ENCODE results near the gene CCDC18.

DNA sequence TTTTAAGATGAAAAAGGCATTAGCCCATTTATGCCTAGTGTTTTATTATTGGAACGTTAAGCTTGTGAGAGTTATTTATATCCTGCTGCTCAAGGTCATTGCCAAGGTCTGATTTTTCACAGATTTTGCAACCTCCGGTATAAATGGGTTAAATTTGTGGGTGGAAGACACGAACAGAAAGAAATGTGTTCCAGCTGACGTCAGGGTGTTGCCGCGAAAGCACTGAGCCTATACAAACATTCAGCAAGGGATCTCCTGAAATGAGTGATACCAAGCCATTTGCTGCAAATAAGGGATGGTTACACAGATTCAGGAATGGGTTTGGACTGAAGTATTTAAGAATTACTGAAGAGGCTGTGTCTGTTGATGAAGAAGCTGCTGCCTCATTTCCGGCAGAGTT lies 32.5 kb upstream of the CCDC18 start:
- TF ChIP-seq POLR2AphosphoS5 (IDR thresholded peaks at IDR 0.05; ENCODE audit: low read depth, low read length) (no peak), TAF1 (IDR thresholded peaks at IDR 0.05; ENCODE audit: borderline replicate concordance, insufficient read depth, low read length) (no peak), FOXP2 (optimal IDR thresholded peaks at IDR 0.05; ENCODE audit: borderline replicate concordance, extremely low read depth, extremely low read length, insufficient read depth) (no peak), SIN3A (IDR thresholded peaks at IDR 0.05; ENCODE audit: borderline replicate concordance, insufficient read depth, low read length) (no peak)
- TF ChIP-seq, protein P1, sequence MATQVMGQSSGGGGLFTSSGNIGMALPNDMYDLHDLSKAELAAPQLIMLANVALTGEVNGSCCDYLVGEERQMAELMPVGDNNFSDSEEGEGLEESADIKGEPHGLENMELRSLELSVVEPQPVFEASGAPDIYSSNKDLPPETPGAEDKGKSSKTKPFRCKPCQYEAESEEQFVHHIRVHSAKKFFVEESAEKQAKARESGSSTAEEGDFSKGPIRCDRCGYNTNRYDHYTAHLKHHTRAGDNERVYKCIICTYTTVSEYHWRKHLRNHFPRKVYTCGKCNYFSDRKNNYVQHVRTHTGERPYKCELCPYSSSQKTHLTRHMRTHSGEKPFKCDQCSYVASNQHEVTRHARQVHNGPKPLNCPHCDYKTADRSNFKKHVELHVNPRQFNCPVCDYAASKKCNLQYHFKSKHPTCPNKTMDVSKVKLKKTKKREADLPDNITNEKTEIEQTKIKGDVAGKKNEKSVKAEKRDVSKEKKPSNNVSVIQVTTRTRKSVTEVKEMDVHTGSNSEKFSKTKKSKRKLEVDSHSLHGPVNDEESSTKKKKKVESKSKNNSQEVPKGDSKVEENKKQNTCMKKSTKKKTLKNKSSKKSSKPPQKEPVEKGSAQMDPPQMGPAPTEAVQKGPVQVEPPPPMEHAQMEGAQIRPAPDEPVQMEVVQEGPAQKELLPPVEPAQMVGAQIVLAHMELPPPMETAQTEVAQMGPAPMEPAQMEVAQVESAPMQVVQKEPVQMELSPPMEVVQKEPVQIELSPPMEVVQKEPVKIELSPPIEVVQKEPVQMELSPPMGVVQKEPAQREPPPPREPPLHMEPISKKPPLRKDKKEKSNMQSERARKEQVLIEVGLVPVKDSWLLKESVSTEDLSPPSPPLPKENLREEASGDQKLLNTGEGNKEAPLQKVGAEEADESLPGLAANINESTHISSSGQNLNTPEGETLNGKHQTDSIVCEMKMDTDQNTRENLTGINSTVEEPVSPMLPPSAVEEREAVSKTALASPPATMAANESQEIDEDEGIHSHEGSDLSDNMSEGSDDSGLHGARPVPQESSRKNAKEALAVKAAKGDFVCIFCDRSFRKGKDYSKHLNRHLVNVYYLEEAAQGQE (IDR thresholded peaks at IDR 0.05; ENCODE audit: insufficient read depth in 1 of 2, low read depth in 2 of 2, low read length in 2 of 2), result no peak
